Ovary (tissue), 9 donors: ENCODE results near the gene NCAM1. TPM values are rescaled to one million over a fixed set of nuclear protein-coding genes. Genes with fewer than 3 reads are reported as not detected.

ENCODE experiments used
- DNase-seq, 5 donors: peaks; one replicate each; pipeline ENCODE4 v3.0.0-alpha.2; 2019 to 2020
- H3K27ac ChIP-seq, 2 donors: fragments of 200-600 bp; one replicate each; pipeline versions ENCODE4 v1.5.1 to v1.8.0; 2019 to 2022
- H3K27me3 ChIP-seq: fragments of 200-600 bp; one replicate; pipeline ENCODE4 v1.8.0; 2022
- H3K36me3 ChIP-seq: fragments of 200-600 bp; sonication (generic); one replicate; pipeline ENCODE4 v1.5.1; 2019
- H3K4me1 ChIP-seq: one replicate; pipeline ENCODE4 v1.8.1; 2013; ENCODE audit warnings: mild to moderate bottlenecking, moderate library complexity; ENCODE audit not compliant: insufficient read depth
- H3K4me3 ChIP-seq: fragments of 200-600 bp; sonication (generic); one replicate; pipeline ENCODE4 v1.5.1; 2017
- H3K9me3 ChIP-seq, 2 donors: fragments of 200-600 bp in 1 of 2; sonication (generic) in 1 of 2; one replicate each; pipeline versions ENCODE4 v1.5.1 to v1.8.1; 2013 to 2019; ENCODE audit warnings: mild to moderate bottlenecking in 1 of 2, moderate library complexity in 1 of 2
- CTCF ChIP-seq, 3 donors: fragments of 450-650 bp in 2 of 3; fragments of 200-600 bp in 1 of 3; IDR thresholded peaks; one replicate each; pipeline versions ENCODE4 v1.5.1 to v1.8.0; 2016 to 2022; ENCODE audit warnings: antibody characterized with exemption in 3 of 3, mild to moderate bottlenecking in 1 of 3
- EP300 ChIP-seq: sonication (generic); formaldehyde crosslinking; IDR thresholded peaks from one replicate; pipeline ENCODE4 v1.6.1; 2017; ENCODE audit warnings: antibody characterized with exemption
- POLR2A ChIP-seq: fragments of 450-650 bp; IDR thresholded peaks from one replicate; pipeline ENCODE4 v1.6.1; 2017; ENCODE audit warnings: antibody characterized with exemption, mild to moderate bottlenecking, moderate library complexity
- WGBS, 3 donors: extraction: QIAGEN DNeasy Blood & Tissue Kit in 1 of 3; methylation state at CpG; one replicate each; pipeline versions ENCODE4 v1.1.5 to v1.1.7; 2013 to 2017; 5-methylcytosine and 5-hydroxymethylcytosine counted together
- intact Hi-C, 4 donors: fragments of 100-400 bp; cut with DNase I; formaldehyde crosslinking; loops; one replicate each; pipeline versions ENCODE4 v1.11.0 to v1.15.1; 2022 to 2023
- polyA plus RNA-seq, 2 donors: library from polyadenylated mRNA; stranded (reverse); fragments of 200-250 nt in 1 of 2; fragments of 350-450 nt in 1 of 2; fragmentation: Illumina TruSeq in 1 of 2; extraction: RNeasy Lipid Tissue Mini Kit (QIAGEN cat#74804) in 1 of 2; gene quantifications; one replicate each; pipeline ENCODE4 v1.2.3, GENCODE V29; 2013 to 2014
- total RNA-seq, 7 donors: library from RNA; depleted of rRNA in 2 of 7; stranded (reverse); fragments of >200 nt in 2 of 7; fragmentation: NEBNext Ultra II Directional in 3 of 7; extraction: Animal tissue kit (Norgen Biotek cat#: 25700) in 3 of 7; gene quantifications; one replicate each; pipeline versions ENCODE4 v1.1.0 to v1.2.4, GENCODE V29; 2016 to 2023
- donor health status: DM: no; HTN: no; CAD: no; lungs with moderate emphysema.
- donor health status: DM: no; HTN: no; CAD: no.
- donor health status: Bipolar disorder and iron deficiency.
- donor health status: DM: yes; HTN: yes; CAD: no.
- donor health status: DM: no; HTN: no; CAD: no.
- donor health status: DM: yes; HTN: yes; CAD: no.

Gene NCAM1
- total and polyA plus RNA-seq, 9 donors = 23.0 to 194 (median 106) TPM

GRCh38 chr11:112929432-112929831, 31.8 kb upstream of the NCAM1 start:
- Histone ChIP-seq H3K36me3 (no peaks in the 10 kb centered on the region), H3K27ac (no peak overlapping the region), H3K27me3 (no peaks in the 10 kb centered on the region), H3K4me3 (no peak overlapping the region), H3K9me3 (no peaks in the 10 kb centered on the region), H3K4me1 (peaks cover 7% of the 10 kb centered on the region)
- no peak for DNase-seq
- 41 to 61% (median 54%) methylated on average over 4 of the region's 4 CpGs for WGBS, 3 donors
- intact Hi-C loops = no loop called here
- TF ChIP-seq POLR2A (no peak), CTCF (IDR thresholded peaks at IDR 0.05) (no peak), EP300 (no peak)

- Histone ChIP-seq H3K4me3 (no peak overlapping the region), H3K9me3 (no peaks in the 10 kb centered on the region), H3K27me3 (no peaks in the 10 kb centered on the region), H3K4me1 (no peaks in the 10 kb centered on the region), H3K27ac (no peak overlapping the region), H3K36me3 (no peaks in the 10 kb centered on the region)
- TF ChIP-seq POLR2A = no peak
- TF ChIP-seq CTCF (IDR thresholded peaks at IDR 0.05) = no peak
- TF ChIP-seq EP300 = no peak
- intact Hi-C loops = no loop called here
- no peak for DNase-seq
- WGBS, 3 donors = 64 to 66% (median 66%) methylated on average over 4 of the region's 4 CpGs
These were observed 29.5 kb upstream of the NCAM1 start for GRCh38 chr11:112931703-112932102.

GRCh38 chr11:112932593-112932992, 28.6 kb upstream of the NCAM1 start:
- TF ChIP-seq EP300 (no peak), POLR2A (no peak), CTCF (IDR thresholded peaks at IDR 0.05) (no peak)
- DNase-seq = peak in 2 of 5 donors; percentile 49 to 50
- H3K27me3 ChIP-seq = no peaks in the 10 kb centered on the region
- intact Hi-C loops = no loop called here
- 8 to 21% (median 8%) methylated on average over 4 of the region's 4 CpGs for WGBS, 3 donors
- no peaks in the 10 kb centered on the region for H3K4me1 ChIP-seq
- no peak overlapping the region for H3K4me3 ChIP-seq
- H3K9me3 ChIP-seq = no peaks in the 10 kb centered on the region
- no peak overlapping the region for H3K27ac ChIP-seq
- no peaks in the 10 kb centered on the region for H3K36me3 ChIP-seq

GRCh38 chr11:112933970-112934369, 27.2 kb upstream of the NCAM1 start:
- Histone ChIP-seq H3K36me3 (no peaks in the 10 kb centered on the region), H3K4me3 (no peak overlapping the region), H3K9me3 (no peaks in the 10 kb centered on the region), H3K27me3 (no peaks in the 10 kb centered on the region), H3K4me1 (no peaks in the 10 kb centered on the region), H3K27ac (no peak overlapping the region)
- intact Hi-C loops = no loop called here
- 74 to 87% (median 86%) methylated on average over 3 of the region's 3 CpGs for WGBS, 3 donors
- DNase-seq = no peak
- TF ChIP-seq CTCF (IDR thresholded peaks at IDR 0.05) (no peak), EP300 (no peak), POLR2A (no peak)
